Panc1 (cell line): ENCODE data around the gene TMEM192. TPM values are rescaled to one million over a fixed set of nuclear protein-coding genes. Genes with fewer than 3 reads are reported as not detected.
"Not testable (repeated sequence)": the region's sequence is repeated elsewhere in the genome, so short reads cannot be mapped to it uniquely, and the experiment has no call there.

ENCODE experiments used
- ATAC-seq: fragments of 200-7000 bp; cut with Tn5 transposase; 2 replicates; pipeline ENCODE4 v1.9.1; 2020; ENCODE audit warnings: mild to moderate bottlenecking, moderate library complexity
- BruUV-seq: library from RNA; stranded (reverse); fragments of 400-500 nt; replicated peaks from 2 replicates; lab custom pipeline; 2021; lab: Mats Ljungman, UMichigan
- CTCF ChIA-PET: fragments of 300-600 bp; sonication (Branson Sonifier 250); formaldehyde crosslinking; loops from one replicate; lab custom pipeline; 2022; ENCODE audit warnings: antibody characterized with exemption; lab: Charles Lee
- POLR2A ChIA-PET: fragments of 300-600 bp; sonication (Branson Sonifier 250); formaldehyde crosslinking; loops from one replicate; lab custom pipeline; 2022; ENCODE audit warnings: antibody characterized with exemption; lab: Charles Lee
- DNase-seq: peaks from one replicate; pipeline ENCODE4 v3.0.0-alpha.2; 2010; ENCODE audit warnings: low read depth, low spot score
- H3K27ac ChIP-seq: 2 replicates; pipeline ENCODE4 v1.5.1; 2011; ENCODE audit warnings: mild to moderate bottlenecking, low read length, inconsistent platforms
- H3K27me3 ChIP-seq: fragments of 200-500 bp; sonication (Bioruptor generic); 2 replicates; pipeline ENCODE4 v1.6.0; 2014; ENCODE audit warnings: low read length, inconsistent platforms; ENCODE audit not compliant: control insufficient read depth, insufficient read depth
- H3K36me3 ChIP-seq: fragments of 200-500 bp; sonication (Bioruptor generic); 2 replicates; pipeline ENCODE4 v1.5.1; 2014; ENCODE audit warnings: inconsistent platforms, mild to moderate bottlenecking, low read length, moderate library complexity; ENCODE audit not compliant: control insufficient read depth, insufficient read depth
- H3K4me1 ChIP-seq: 2 replicates; pipeline ENCODE4 v1.5.1; 2011; ENCODE audit warnings: inconsistent platforms, mild to moderate bottlenecking, low read length, moderate library complexity; ENCODE audit not compliant: control insufficient read depth, insufficient read depth
- H3K4me3 ChIP-seq, 2 experiments: 2 replicates each; pipeline ENCODE4 v1.5.1; 2011 to 2012; ENCODE audit warnings: low read depth in 2 of 2, low read length in 2 of 2, mild to moderate bottlenecking in 2 of 2, inconsistent platforms in 1 of 2, moderate library complexity in 1 of 2
- H3K9me3 ChIP-seq: fragments of 200-500 bp; sonication (Bioruptor generic); 2 replicates; pipeline ENCODE4 v1.5.1; 2014; ENCODE audit warnings: low read depth, mild to moderate bottlenecking, inconsistent platforms, low read length, moderate library complexity; ENCODE audit not compliant: control insufficient read depth, insufficient read depth
- POLR2AphosphoS5 ChIP-seq: IDR thresholded peaks from 2 replicates; pipeline ENCODE4 v1.6.1; 2012; ENCODE audit warnings: mild to moderate bottlenecking, low read depth, low read length, moderate library complexity
- SIN3A ChIP-seq: IDR thresholded peaks from 2 replicates; pipeline ENCODE4 v1.6.1; 2012; ENCODE audit warnings: low read depth, mild to moderate bottlenecking, low read length, moderate library complexity, borderline replicate concordance; ENCODE audit not compliant: insufficient read depth
- TCF7L2 ChIP-seq: IDR thresholded peaks from 2 replicates; pipeline ENCODE4 v1.6.1; 2011; ENCODE audit warnings: mild to moderate bottlenecking, low read depth, low read length, inconsistent platforms
- in situ Hi-C: cut with HindIII; loops from 2 replicates; pipeline ENCODE4 v1.10.0; 2016; ENCODE audit warnings: low sequenced_read_pairs, low pct_unique_long_range_greater_than_20kb
- intact Hi-C: fragments of 100-400 bp; cut with micrococcal nuclease; formaldehyde crosslinking; loops from one replicate; pipeline ENCODE4 v1.10.0; 2022; ENCODE audit not compliant: unreplicated experiment
- total RNA-seq: library from RNA; stranded (reverse); gene quantifications from one replicate; pipeline ENCODE4 v1.2.1, GENCODE V29; 2021; ENCODE audit not compliant: unreplicated experiment
- TF ChIP-seq, protein P1 (sequence below): fragments of 450-650 bp; IDR thresholded peaks from 2 replicates; pipeline ENCODE4 v1.5.1; 2017; ENCODE audit warnings: mild to moderate bottlenecking
- TF ChIP-seq, protein P2 (sequence below), 2 experiments: IDR thresholded peaks; 2 replicates each; pipeline ENCODE4 v1.6.1; 2011 to 2012; ENCODE audit warnings: low read depth in 2 of 2, control low read depth in 1 of 2, low read length in 1 of 2, mild to moderate bottlenecking in 1 of 2, moderate library complexity in 1 of 2; ENCODE audit not compliant: insufficient read depth in 1 of 2

The TMEM192 gene
- total RNA-seq, 1 experiment from 2014 or later = 7.2 TPM

DNA sequence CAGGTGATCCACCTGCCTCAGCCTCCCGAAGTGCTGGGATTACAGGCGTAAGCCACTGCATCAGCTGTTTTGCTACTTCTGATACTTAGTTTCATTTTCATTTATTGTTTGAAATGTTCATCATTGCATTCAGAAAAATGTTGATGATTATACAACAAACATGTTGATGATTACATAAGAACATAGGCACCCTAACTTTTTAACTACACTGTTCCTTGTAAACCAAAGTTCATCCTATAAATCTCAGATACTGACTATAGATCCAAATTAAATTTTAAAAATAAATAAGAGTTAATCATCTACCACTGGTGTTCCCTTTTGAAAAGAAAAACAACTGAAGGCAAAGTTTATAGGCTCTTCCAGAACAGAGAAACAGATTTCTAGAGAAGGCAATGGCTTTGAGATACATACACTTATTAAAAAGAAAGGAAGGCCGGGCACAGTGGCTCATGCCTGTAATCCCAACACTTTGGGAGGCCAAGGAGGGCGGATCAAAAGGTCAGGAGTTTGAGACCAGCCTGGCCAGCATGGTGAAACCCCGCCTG lies 35.6 kb downstream of the TMEM192 start:
- ATAC-seq (no peak), DNase-seq (no peak)
- ChIA-PET POLR2A (no interaction called here), CTCF (no interaction called here)
- no TSS peak for BruUV-seq
- Histone ChIP-seq H3K9me3 (no peaks in the 10 kb centered on the region), H3K4me1 (no peaks in the 10 kb centered on the region), H3K36me3 (no peaks in the 10 kb centered on the region), H3K27me3 (no peaks in the 10 kb centered on the region), H3K27ac (no peak overlapping the region), H3K4me3 (no peak overlapping the region)
- intact Hi-C loops = no loop called here
- in situ Hi-C loops = no loop called here
- TF ChIP-seq, protein P1, sequence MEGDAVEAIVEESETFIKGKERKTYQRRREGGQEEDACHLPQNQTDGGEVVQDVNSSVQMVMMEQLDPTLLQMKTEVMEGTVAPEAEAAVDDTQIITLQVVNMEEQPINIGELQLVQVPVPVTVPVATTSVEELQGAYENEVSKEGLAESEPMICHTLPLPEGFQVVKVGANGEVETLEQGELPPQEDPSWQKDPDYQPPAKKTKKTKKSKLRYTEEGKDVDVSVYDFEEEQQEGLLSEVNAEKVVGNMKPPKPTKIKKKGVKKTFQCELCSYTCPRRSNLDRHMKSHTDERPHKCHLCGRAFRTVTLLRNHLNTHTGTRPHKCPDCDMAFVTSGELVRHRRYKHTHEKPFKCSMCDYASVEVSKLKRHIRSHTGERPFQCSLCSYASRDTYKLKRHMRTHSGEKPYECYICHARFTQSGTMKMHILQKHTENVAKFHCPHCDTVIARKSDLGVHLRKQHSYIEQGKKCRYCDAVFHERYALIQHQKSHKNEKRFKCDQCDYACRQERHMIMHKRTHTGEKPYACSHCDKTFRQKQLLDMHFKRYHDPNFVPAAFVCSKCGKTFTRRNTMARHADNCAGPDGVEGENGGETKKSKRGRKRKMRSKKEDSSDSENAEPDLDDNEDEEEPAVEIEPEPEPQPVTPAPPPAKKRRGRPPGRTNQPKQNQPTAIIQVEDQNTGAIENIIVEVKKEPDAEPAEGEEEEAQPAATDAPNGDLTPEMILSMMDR = no peak
- TF ChIP-seq, protein P2, sequence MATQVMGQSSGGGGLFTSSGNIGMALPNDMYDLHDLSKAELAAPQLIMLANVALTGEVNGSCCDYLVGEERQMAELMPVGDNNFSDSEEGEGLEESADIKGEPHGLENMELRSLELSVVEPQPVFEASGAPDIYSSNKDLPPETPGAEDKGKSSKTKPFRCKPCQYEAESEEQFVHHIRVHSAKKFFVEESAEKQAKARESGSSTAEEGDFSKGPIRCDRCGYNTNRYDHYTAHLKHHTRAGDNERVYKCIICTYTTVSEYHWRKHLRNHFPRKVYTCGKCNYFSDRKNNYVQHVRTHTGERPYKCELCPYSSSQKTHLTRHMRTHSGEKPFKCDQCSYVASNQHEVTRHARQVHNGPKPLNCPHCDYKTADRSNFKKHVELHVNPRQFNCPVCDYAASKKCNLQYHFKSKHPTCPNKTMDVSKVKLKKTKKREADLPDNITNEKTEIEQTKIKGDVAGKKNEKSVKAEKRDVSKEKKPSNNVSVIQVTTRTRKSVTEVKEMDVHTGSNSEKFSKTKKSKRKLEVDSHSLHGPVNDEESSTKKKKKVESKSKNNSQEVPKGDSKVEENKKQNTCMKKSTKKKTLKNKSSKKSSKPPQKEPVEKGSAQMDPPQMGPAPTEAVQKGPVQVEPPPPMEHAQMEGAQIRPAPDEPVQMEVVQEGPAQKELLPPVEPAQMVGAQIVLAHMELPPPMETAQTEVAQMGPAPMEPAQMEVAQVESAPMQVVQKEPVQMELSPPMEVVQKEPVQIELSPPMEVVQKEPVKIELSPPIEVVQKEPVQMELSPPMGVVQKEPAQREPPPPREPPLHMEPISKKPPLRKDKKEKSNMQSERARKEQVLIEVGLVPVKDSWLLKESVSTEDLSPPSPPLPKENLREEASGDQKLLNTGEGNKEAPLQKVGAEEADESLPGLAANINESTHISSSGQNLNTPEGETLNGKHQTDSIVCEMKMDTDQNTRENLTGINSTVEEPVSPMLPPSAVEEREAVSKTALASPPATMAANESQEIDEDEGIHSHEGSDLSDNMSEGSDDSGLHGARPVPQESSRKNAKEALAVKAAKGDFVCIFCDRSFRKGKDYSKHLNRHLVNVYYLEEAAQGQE (IDR thresholded peaks at IDR 0.05; ENCODE audit: insufficient read depth in 1 of 2, low read depth in 2 of 2, low read length in 1 of 2) = no peak
- TF ChIP-seq POLR2AphosphoS5 (no peak), TCF7L2 (no peak), SIN3A (no peak)

DNA sequence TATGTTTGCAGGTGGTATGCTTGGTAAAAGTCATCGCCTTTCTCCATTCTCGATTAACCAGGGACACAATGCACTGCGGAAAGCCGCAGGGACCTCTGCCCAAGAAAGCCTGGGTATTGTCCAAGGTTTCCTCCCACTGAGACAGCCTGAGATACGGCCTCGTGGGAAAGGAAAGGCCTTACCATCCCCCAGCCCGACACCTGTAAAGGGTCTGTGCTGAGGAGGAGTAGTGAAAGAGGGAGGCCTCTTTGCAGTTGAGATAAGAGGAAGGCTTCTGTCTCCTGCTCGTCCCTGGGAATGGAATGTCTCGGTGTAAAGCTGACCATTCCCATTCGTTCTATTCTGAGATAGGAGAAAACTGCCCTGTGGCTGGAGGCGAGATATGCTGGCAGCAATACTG lies 39.3 kb downstream of the TMEM192 start:
- in situ Hi-C loops, CTCF ChIA-PET, H3K27ac ChIP-seq, H3K9me3 ChIP-seq, POLR2A ChIA-PET, intact Hi-C loops, BruUV-seq, H3K4me1 ChIP-seq, DNase-seq, H3K36me3 ChIP-seq, H3K27me3 ChIP-seq, ATAC-seq, H3K4me3 ChIP-seq: not testable (repeated sequence)

DNA sequence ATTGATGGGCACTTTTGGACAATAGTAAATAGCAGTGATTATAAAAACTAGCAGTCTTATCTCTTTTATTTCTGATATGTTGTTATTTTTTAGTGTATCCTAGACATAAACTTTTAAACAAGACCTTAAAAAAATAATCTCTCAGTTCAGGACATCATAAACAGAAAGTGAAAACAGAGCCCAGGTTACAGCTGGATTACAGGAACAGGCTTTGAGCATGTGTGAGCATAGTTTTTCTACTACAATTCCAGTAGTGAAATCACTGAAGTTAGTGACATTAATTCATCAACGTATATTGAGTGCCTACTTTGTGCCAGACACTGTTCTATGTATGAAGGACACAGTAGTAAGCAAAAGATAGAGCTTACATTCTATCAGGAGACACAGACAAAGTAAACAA lies 42.1 kb downstream of the TMEM192 start:
- DNase-seq (no peak), ATAC-seq (no peak)
- no TSS peak for BruUV-seq
- H3K4me1 ChIP-seq = no peaks in the 10 kb centered on the region
- no peak for TF ChIP-seq POLR2AphosphoS5
- TF ChIP-seq TCF7L2 = no peak
- no peak for TF ChIP-seq SIN3A
- POLR2A ChIA-PET = no interaction called here
- H3K27ac ChIP-seq = no peak overlapping the region
- H3K36me3 ChIP-seq = no peaks in the 10 kb centered on the region; the same call in 1 of the 2 replicates
- CTCF ChIA-PET = no interaction called here
- in situ Hi-C loops = no loop called here
- no peak overlapping the region for H3K4me3 ChIP-seq
- H3K27me3 ChIP-seq = no peaks in the 10 kb centered on the region
- H3K9me3 ChIP-seq = no peaks in the 10 kb centered on the region
- intact Hi-C loops = no loop called here
